Muscle of leg (tissue), 11 donors: Measurements from ENCODE around the gene TENT4B. TPM values are rescaled to one million over a fixed set of nuclear protein-coding genes. Genes with fewer than 3 reads are reported as not detected.
A peak's percentile ranks its signal among the peaks of the same experiment; 100 is the strongest.

Experiments used
- DNase-seq: peaks from one replicate; pipeline ENCODE4 v3.0.0; 2013
- H3K27ac ChIP-seq: one replicate; pipeline ENCODE4 v1.5.1; 2013; ENCODE audit warnings: mild to moderate bottlenecking, low read length, control low read depth
- H3K27me3 ChIP-seq: one replicate; pipeline ENCODE4 v1.6.1; 2013; ENCODE audit warnings: low read length; ENCODE audit not compliant: control insufficient read depth, insufficient read depth
- H3K36me3 ChIP-seq: one replicate; pipeline ENCODE4 v1.6.1; 2013; ENCODE audit warnings: low read length; ENCODE audit not compliant: control insufficient read depth, insufficient read depth
- H3K4me1 ChIP-seq: one replicate; pipeline ENCODE4 v1.6.1; 2013; ENCODE audit warnings: low read length; ENCODE audit not compliant: control insufficient read depth, insufficient read depth
- H3K4me3 ChIP-seq: one replicate; pipeline ENCODE4 v1.5.1; 2013; ENCODE audit warnings: low read length, control low read depth
- H3K9me3 ChIP-seq: replicated peaks from 2 replicates; pipeline ENCODE4 v1.6.1; 2013; ENCODE audit warnings: low read depth, low read length; ENCODE audit not compliant: control insufficient read depth
- WGBS: methylation state at CpG from one replicate; pipeline ENCODE4 v1.1.5; 2013; ENCODE audit warnings: missing lambda C conversion rate; ENCODE audit not compliant: insufficient coverage; 5-methylcytosine and 5-hydroxymethylcytosine counted together
- polyA plus RNA-seq, 8 donors: library from polyadenylated mRNA; unstranded; fragments of 120-200 nt; gene quantifications; one replicate each; pipeline versions ENCODE4 v1.2.1 to v1.2.3, GENCODE V29; 2013; ENCODE audit warnings: inconsistent platforms in 1 of 8, low replicate concordance in 1 of 8; ENCODE audit not compliant: insufficient read length in 8 of 8, insufficient read depth in 1 of 8
- total RNA-seq: library from RNA; stranded (reverse); fragments of 120-200 nt; gene quantifications from one replicate; pipeline ENCODE4 v1.2.4, GENCODE V29; 2013

TENT4B gene
- total and polyA plus RNA-seq, 9 donors, result 5.2 to 7.7 (median 5.9) TPM

GRCh38 chr16:50253514-50253910 lies 100.4 kb downstream of the TENT4B start:
- Histone ChIP-seq H3K4me1 (no peaks in the 10 kb centered on the region), H3K9me3 (no peaks in the 10 kb centered on the region), H3K27me3 (no peaks in the 10 kb centered on the region), H3K36me3 (no peaks in the 10 kb centered on the region), H3K4me3 (no peak overlapping the region), H3K27ac (no peak overlapping the region)
- WGBS, result 82% methylated on average over 7 of the region's 8 CpGs
- DNase-seq, result no peak

- Histone ChIP-seq H3K4me3 (no peak overlapping the region), H3K36me3 (no peaks in the 10 kb centered on the region), H3K27ac (no peak overlapping the region), H3K9me3 (no peaks in the 10 kb centered on the region), H3K27me3 (no peaks in the 10 kb centered on the region), H3K4me1 (peaks cover under 1% of the 10 kb centered on the region)
- DNase-seq, result no peak
- WGBS, result 20% methylated on average over 1 of the region's 7 CpGs
Measured at GRCh38 chr16:50254072-50254471, 101.0 kb downstream of the TENT4B start.

- Histone ChIP-seq H3K27me3 (no peaks in the 10 kb centered on the region), H3K4me3 (no peak overlapping the region), H3K27ac (no peak overlapping the region), H3K4me1 (peaks cover 12% of the 10 kb centered on the region), H3K36me3 (no peaks in the 10 kb centered on the region), H3K9me3 (no peaks in the 10 kb centered on the region)
- WGBS, result 68% methylated on average over 2 of the region's 2 CpGs
- no peak for DNase-seq
Measured at GRCh38 chr16:50255538-50255937, 102.4 kb downstream of the TENT4B start.

- H3K9me3 ChIP-seq, result no peaks in the 10 kb centered on the region
- no peaks in the 10 kb centered on the region for H3K36me3 ChIP-seq
- H3K27ac ChIP-seq, result no peak overlapping the region
- peaks cover 19% of the 10 kb centered on the region for H3K4me1 ChIP-seq
- no peak overlapping the region for H3K4me3 ChIP-seq
- H3K27me3 ChIP-seq, result no peaks in the 10 kb centered on the region
- DNase-seq, result no peak
- WGBS, result no CpG with 5 or more reads among the region's 1 CpG
Measured at GRCh38 chr16:50256604-50257003, 103.5 kb downstream of the TENT4B start.

GRCh38 chr16:50257876-50258275 lies 104.8 kb downstream of the TENT4B start:
- Histone ChIP-seq H3K36me3 (no peaks in the 10 kb centered on the region), H3K4me1 (peaks cover 24% of the 10 kb centered on the region), H3K27ac (no peak overlapping the region), H3K9me3 (no peaks in the 10 kb centered on the region), H3K27me3 (no peaks in the 10 kb centered on the region), H3K4me3 (no peak overlapping the region)
- no peak for DNase-seq
- 95% methylated on average over 6 of the region's 9 CpGs for WGBS

- Histone ChIP-seq H3K4me3 (no peak overlapping the region), H3K27me3 (no peaks in the 10 kb centered on the region), H3K9me3 (no peaks in the 10 kb centered on the region), H3K36me3 (no peaks in the 10 kb centered on the region), H3K4me1 (peaks cover 24% of the 10 kb centered on the region), H3K27ac (peak overlapping the region; percentile 69)
- 25% methylated on average over 12 of the region's 23 CpGs for WGBS
- DNase-seq, result peak; percentile 87
Measured at GRCh38 chr16:50259334-50260205, 106.5 kb downstream of the TENT4B start.

- Histone ChIP-seq H3K4me1 (peaks cover 28% of the 10 kb centered on the region), H3K27ac (peak overlapping the region; percentile 69), H3K4me3 (no peak overlapping the region), H3K9me3 (no peaks in the 10 kb centered on the region), H3K36me3 (no peaks in the 10 kb centered on the region), H3K27me3 (no peaks in the 10 kb centered on the region)
- 88% methylated on average over 8 of the region's 9 CpGs for WGBS
- DNase-seq, result no peak
Measured at GRCh38 chr16:50260206-50261159, 107.4 kb downstream of the TENT4B start.

GRCh38 chr16:50261160-50261706 lies 108.1 kb downstream of the TENT4B start:
- Histone ChIP-seq H3K9me3 (no peaks in the 10 kb centered on the region), H3K36me3 (no peaks in the 10 kb centered on the region), H3K4me1 (peaks cover 36% of the 10 kb centered on the region), H3K27ac (no peak overlapping the region), H3K4me3 (no peak overlapping the region), H3K27me3 (no peaks in the 10 kb centered on the region)
- DNase-seq, result no peak
- WGBS, result 63% methylated on average over 9 of the region's 9 CpGs

- Histone ChIP-seq H3K4me3 (no peak overlapping the region), H3K36me3 (no peaks in the 10 kb centered on the region), H3K4me1 (peaks cover 41% of the 10 kb centered on the region), H3K27ac (no peak overlapping the region), H3K27me3 (no peaks in the 10 kb centered on the region), H3K9me3 (no peaks in the 10 kb centered on the region)
- 51% methylated on average over 7 of the region's 11 CpGs for WGBS
- DNase-seq, result peak; percentile 50
Measured at GRCh38 chr16:50261707-50262235, 108.7 kb downstream of the TENT4B start.
